Neuronal stem cell (in vitro differentiated cells): ENCODE data around the gene BPIFB6.

ENCODE experiments used
- DNase-seq: peaks from one replicate; pipeline ENCODE4 v3.0.0-alpha.2; 2013; ENCODE audit warnings: low spot score
- H2AFZ ChIP-seq: one replicate; pipeline ENCODE4 v1.6.1; 2013; ENCODE audit warnings: mild to moderate bottlenecking, low read length, inconsistent platforms
- H2AK5ac ChIP-seq: 2 replicates; pipeline ENCODE4 v1.6.1; 2013; ENCODE audit warnings: low read depth, mild to moderate bottlenecking, inconsistent platforms, low read length, moderate library complexity, mixed read lengths
- H2BK120ac ChIP-seq: 2 replicates; pipeline ENCODE4 v1.6.1; 2013; ENCODE audit warnings: low read depth, mild to moderate bottlenecking, inconsistent platforms, low read length, moderate library complexity, mixed read lengths
- H2BK12ac ChIP-seq: one replicate; pipeline ENCODE4 v1.6.1; 2013; ENCODE audit warnings: low read length, inconsistent platforms
- H2BK15ac ChIP-seq: 2 replicates; pipeline ENCODE4 v1.6.1; 2013; ENCODE audit warnings: mild to moderate bottlenecking, low read length, inconsistent platforms, mixed read lengths
- H2BK5ac ChIP-seq: one replicate; pipeline ENCODE4 v1.6.1; 2013; ENCODE audit warnings: inconsistent platforms, mild to moderate bottlenecking, low read length, moderate library complexity
- H3K14ac ChIP-seq: one replicate; pipeline ENCODE4 v1.6.1; 2013; ENCODE audit warnings: low read length, inconsistent platforms
- H3K18ac ChIP-seq: 2 replicates; pipeline ENCODE4 v1.6.1; 2013; ENCODE audit warnings: low read length, inconsistent platforms
- H3K23ac ChIP-seq: 2 replicates; pipeline ENCODE4 v1.6.1; 2013; ENCODE audit warnings: low read depth, mild to moderate bottlenecking, mixed read lengths, low read length, inconsistent platforms; ENCODE audit not compliant: poor library complexity
- H3K27ac ChIP-seq: replicated peaks from 3 replicates; pipeline ENCODE4 v1.5.1; 2013; ENCODE audit warnings: low read length, inconsistent platforms
- H3K27me3 ChIP-seq, 3 experiments: 2 replicates each; pipeline ENCODE4 v1.6.1; 2013; ENCODE audit warnings: low read length in 3 of 3, mild to moderate bottlenecking in 2 of 3, inconsistent platforms in 1 of 3, low read depth in 1 of 3, mixed read lengths in 1 of 3, moderate library complexity in 1 of 3; ENCODE audit not compliant: control insufficient read depth in 3 of 3, insufficient read depth in 3 of 3
- H3K36me3 ChIP-seq, 2 donors: replicated peaks in 1 of 2; 2 replicates each; pipeline ENCODE4 v1.6.1; 2013; ENCODE audit warnings: low read length in 2 of 2; ENCODE audit not compliant: control insufficient read depth in 2 of 2, insufficient read depth in 2 of 2
- H3K4ac ChIP-seq: 2 replicates; pipeline ENCODE4 v1.6.1; 2013; ENCODE audit warnings: inconsistent platforms, mild to moderate bottlenecking, low read length, moderate library complexity
- H3K4me1 ChIP-seq, 2 donors: 1 replicate in 1 of 2; 2 replicates in 1 of 2; pipeline ENCODE4 v1.6.1; 2013; ENCODE audit warnings: low read length in 2 of 2, low read depth in 1 of 2; ENCODE audit not compliant: control insufficient read depth in 2 of 2, insufficient read depth in 1 of 2
- H3K4me2 ChIP-seq: one replicate; pipeline ENCODE4 v1.6.1; 2013; ENCODE audit warnings: mild to moderate bottlenecking, low read length, inconsistent platforms; ENCODE audit not compliant: insufficient read depth, poor library complexity, severe bottlenecking
- H3K4me3 ChIP-seq, 2 donors: 2 replicates each; pipeline ENCODE4 v1.5.1; 2013; ENCODE audit warnings: low read length in 2 of 2, mild to moderate bottlenecking in 2 of 2, inconsistent platforms in 1 of 2, moderate library complexity in 1 of 2
- H3K79me1 ChIP-seq: one replicate; pipeline ENCODE4 v1.6.1; 2013; ENCODE audit warnings: low read depth, mild to moderate bottlenecking, inconsistent platforms, low read length, moderate library complexity
- H3K9ac ChIP-seq: one replicate; pipeline ENCODE4 v1.6.1; 2013; ENCODE audit warnings: mild to moderate bottlenecking, low read depth, low read length, inconsistent platforms; ENCODE audit not compliant: poor library complexity
- H3K9me3 ChIP-seq, 2 donors: replicated peaks in 1 of 2; 2 replicates each; pipeline versions ENCODE3 to v1.6.1; 2013; ENCODE audit warnings: low read length in 2 of 2, mild to moderate bottlenecking in 2 of 2, inconsistent platforms in 1 of 2, low read depth in 1 of 2, mixed read lengths in 1 of 2, moderate library complexity in 1 of 2; ENCODE audit not compliant: control insufficient read depth in 2 of 2, insufficient read depth in 1 of 2
- H4K8ac ChIP-seq: one replicate; pipeline ENCODE4 v1.6.1; 2013; ENCODE audit warnings: low read depth, mild to moderate bottlenecking, inconsistent platforms, low read length, moderate library complexity
- H4K91ac ChIP-seq: one replicate; pipeline ENCODE4 v1.6.1; 2013; ENCODE audit warnings: low read length, low read depth, mild to moderate bottlenecking, inconsistent platforms; ENCODE audit not compliant: poor library complexity
- WGBS, 2 donors: extraction: QIAGEN DNeasy Blood & Tissue Kit; methylation state at CpG; one replicate each; pipeline ENCODE4 v1.1.7; 2013; ENCODE audit warnings: missing lambda C conversion rate in 2 of 2, mixed read lengths in 1 of 2; ENCODE audit not compliant: insufficient read length in 2 of 2, insufficient replicate concordance in 1 of 2; ENCODE audit errors: extremely low coverage in 2 of 2; 5-methylcytosine and 5-hydroxymethylcytosine counted together

The BPIFB6 gene

DNA sequence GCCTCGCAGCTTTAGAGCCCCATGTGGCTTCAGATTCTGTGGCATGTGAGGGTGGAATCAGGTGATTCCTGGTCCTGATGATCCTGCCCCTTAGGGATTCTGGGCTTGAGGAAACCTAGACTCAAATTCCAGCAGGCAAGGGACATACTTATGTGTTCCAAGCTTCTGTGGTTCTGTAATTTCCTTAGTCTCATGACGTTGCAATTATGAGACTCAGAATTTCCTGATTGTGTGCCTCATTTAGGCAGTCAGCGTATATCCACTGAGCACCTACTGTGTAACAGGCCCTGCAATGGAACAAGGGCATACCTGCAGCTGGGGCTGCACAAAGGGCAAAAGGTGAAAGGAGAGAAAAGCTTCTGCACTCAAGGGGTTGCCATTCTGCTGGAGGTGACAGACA is 36.4 kb downstream of the BPIFB6 start:
- Histone ChIP-seq H3K18ac (no peak overlapping the region), H4K8ac (no peak overlapping the region), H3K27ac (no peak overlapping the region), H2BK5ac (no peak overlapping the region), H3K4ac (no peak overlapping the region), H3K4me2 (no peak overlapping the region), H2BK12ac (no peak overlapping the region), H2AFZ (no peak overlapping the region), H2BK120ac (no peak overlapping the region), H3K4me3 (no peak overlapping the region), H2AK5ac (no peak overlapping the region), H3K36me3 (no peaks in the 10 kb centered on the region), H4K91ac (no peak overlapping the region), H3K4me1 (peaks cover under 1 to 3% of the 10 kb centered on the region in 2 donors), H3K27me3 (no peaks in the 10 kb centered on the region), H3K9me3 (no peaks in the 10 kb centered on the region), H3K79me1 (no peaks in the 10 kb centered on the region), H2BK15ac (no peak overlapping the region), H3K23ac (no peak overlapping the region), H3K14ac (no peak overlapping the region), H3K9ac (no peak overlapping the region)
- no peak for DNase-seq
- no CpG with 5 or more reads among the region's 3 CpGs for WGBS, 2 donors

DNA sequence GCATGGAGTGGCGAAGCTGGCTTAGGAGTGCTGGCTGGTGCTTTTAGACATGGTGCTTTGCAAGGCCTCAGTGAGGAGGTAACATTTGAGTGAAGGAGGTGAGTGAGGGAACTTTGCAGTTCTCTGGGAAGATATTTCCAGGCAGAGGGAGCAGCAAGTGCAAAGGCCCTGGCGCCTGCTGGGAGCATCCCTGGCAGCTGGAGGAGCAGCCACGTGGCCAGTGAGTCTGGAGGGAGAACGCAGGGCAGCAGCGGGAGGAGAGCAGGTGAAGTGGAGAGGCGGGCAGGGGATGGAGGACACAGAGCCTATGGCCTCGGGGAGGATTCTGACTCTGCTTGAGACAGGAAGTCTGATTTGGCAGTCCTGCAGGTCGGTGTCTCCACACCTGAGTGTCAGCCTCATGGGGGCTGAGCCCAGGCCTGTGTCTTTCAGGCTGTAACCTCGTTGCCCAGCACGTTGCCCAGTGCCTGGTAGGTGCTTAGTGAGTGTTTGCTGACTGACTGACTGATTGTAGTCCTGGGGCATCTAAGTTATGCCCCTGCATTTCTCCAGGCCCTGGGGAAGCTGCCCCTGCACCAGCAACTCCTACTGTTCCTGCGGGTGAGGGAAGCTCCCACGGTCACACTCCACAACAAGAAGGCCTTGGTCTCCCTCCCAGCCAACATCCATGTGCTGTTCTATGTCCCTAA is 36.9 kb downstream of the BPIFB6 start:
- Histone ChIP-seq H3K79me1 (no peaks in the 10 kb centered on the region), H4K91ac (no peak overlapping the region), H3K4ac (no peak overlapping the region), H3K27me3 (no peaks in the 10 kb centered on the region), H3K14ac (no peak overlapping the region), H3K18ac (no peak overlapping the region), H2AK5ac (peak overlapping the region; percentile 76), H3K27ac (no peak overlapping the region), H2BK15ac (no peak overlapping the region), H3K9ac (no peak overlapping the region), H3K9me3 (no peaks in the 10 kb centered on the region), H3K4me2 (no peak overlapping the region), H4K8ac (peak overlapping the region; percentile 74), H2BK12ac (peak overlapping the region; percentile 48), H2BK5ac (no peak overlapping the region), H2AFZ (no peak overlapping the region), H2BK120ac (no peak overlapping the region), H3K4me3 (no peak overlapping the region), H3K36me3 (no peaks in the 10 kb centered on the region), H3K4me1 (no peaks in the 10 kb centered on the region), H3K23ac (no peak overlapping the region)
- DNase-seq, result no peak
- no CpG with 5 or more reads among the region's 12 CpGs for WGBS, 2 donors

DNA sequence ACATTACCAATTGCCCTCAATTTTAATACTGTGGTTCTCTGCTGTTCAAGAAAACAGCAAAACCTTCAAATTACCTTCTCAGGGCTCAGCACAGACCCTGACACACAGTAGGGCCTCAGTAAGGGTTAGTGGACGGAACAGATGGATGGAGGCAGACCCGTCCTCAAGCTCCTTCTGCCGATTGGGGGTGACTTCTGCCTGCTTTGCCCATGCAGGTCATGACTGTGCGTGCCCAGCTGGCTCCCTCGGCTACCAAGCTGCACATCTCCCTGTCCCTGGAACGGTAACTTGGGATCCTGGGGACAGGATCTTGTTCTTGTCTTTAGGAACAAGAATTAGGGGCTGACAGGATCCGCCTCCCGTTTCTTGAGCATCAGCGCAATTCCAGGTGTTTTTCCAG is 38.2 kb downstream of the BPIFB6 start:
- Histone ChIP-seq H3K9ac (no peak overlapping the region), H3K4me2 (no peak overlapping the region), H4K91ac (no peak overlapping the region), H2AK5ac (no peak overlapping the region), H3K14ac (no peak overlapping the region), H3K23ac (no peak overlapping the region), H3K9me3 (no peaks in the 10 kb centered on the region), H3K27me3 (no peaks in the 10 kb centered on the region), H3K27ac (no peak overlapping the region), H2BK120ac (no peak overlapping the region), H3K4me3 (no peak overlapping the region), H3K36me3 (no peaks in the 10 kb centered on the region), H3K18ac (peak overlapping the region; percentile 34), H2AFZ (no peak overlapping the region), H2BK5ac (peak overlapping the region; percentile 83), H3K4me1 (no peaks in the 10 kb centered on the region), H2BK15ac (no peak overlapping the region), H3K79me1 (no peaks in the 10 kb centered on the region), H2BK12ac (no peak overlapping the region), H3K4ac (no peak overlapping the region), H4K8ac (no peak overlapping the region)
- WGBS, 2 donors, result no CpG with 5 or more reads among the region's 9 CpGs
- no peak for DNase-seq

DNA sequence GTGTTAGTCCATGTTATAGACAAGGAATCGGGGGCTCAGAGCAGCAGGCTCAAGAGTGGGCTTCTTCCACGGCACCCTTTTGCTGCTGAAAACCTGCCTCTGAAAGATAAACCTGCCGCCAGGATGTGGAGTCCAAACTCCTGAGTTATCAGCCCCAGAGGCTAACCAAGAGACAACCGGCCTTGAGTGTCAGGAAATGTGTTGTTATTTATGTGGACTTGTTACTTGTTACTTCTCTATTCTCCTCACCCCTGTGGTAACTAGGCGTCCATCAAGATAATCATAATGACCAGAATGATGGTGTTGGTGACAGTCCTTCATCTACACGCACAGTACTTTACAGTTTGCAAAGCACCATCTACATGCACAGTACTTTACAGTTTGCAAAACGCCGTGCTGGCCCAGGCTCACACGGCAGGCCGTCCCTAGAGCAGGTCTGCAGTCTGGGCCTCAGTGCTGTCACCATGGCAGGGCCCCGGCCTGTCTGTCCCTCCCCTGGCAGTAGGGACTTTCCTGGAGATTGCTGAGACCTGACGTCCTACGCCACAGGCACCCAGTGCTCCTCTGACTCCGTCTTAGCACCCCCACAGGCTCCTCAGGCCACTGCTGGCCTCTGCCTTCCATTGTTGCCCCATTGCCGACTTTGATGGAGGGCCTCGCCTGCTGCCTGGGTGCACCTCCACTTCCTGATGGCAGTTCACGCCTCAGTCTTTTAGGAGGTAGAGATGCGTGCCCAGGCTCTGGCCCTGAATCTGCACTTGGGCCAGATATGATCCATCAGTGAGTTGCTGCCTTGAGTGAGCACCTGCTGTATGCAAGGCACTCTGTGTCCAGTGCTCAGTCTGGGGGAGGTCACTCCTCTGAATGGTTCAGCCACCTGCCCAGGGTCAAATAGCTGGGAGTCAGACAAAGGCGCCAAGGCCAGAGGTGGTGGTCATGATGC is 38.9 kb downstream of the BPIFB6 start:
- no peaks in the 10 kb centered on the region for H3K27me3 ChIP-seq
- H2BK5ac ChIP-seq, result peak overlapping the region; percentile 83
- H2BK12ac ChIP-seq, result peak overlapping the region; percentile 35
- H3K79me1 ChIP-seq, result no peaks in the 10 kb centered on the region
- no peak overlapping the region for H3K9ac ChIP-seq
- no peak overlapping the region for H4K8ac ChIP-seq
- no peaks in the 10 kb centered on the region for H3K4me1 ChIP-seq
- no peak for DNase-seq
- H3K18ac ChIP-seq, result peak overlapping the region; percentile 55
- H3K4ac ChIP-seq, result no peak overlapping the region
- no peak overlapping the region for H3K4me2 ChIP-seq
- H3K23ac ChIP-seq, result no peak overlapping the region
- H3K27ac ChIP-seq, result no peak overlapping the region
- H2BK15ac ChIP-seq, result no peak overlapping the region
- H2AK5ac ChIP-seq, result peak overlapping the region; percentile 44
- no peak overlapping the region for H2BK120ac ChIP-seq
- H3K4me3 ChIP-seq, result peak overlapping the region in 1 of 2 donors; percentile 32
- peak overlapping the region; percentile 9 for H4K91ac ChIP-seq
- peak overlapping the region; percentile 74 for H3K14ac ChIP-seq
- WGBS, 2 donors, result no CpG with 5 or more reads among the region's 19 CpGs
- no peaks in the 10 kb centered on the region for H3K36me3 ChIP-seq
- H3K9me3 ChIP-seq, result no peaks in the 10 kb centered on the region
- H2AFZ ChIP-seq, result no peak overlapping the region
